ENCODE data around the gene CLDN8. TPM values are rescaled to one million over a fixed set of nuclear protein-coding genes. Genes with fewer than 3 reads are reported as not detected.

Gene CLDN8
- total RNA-seq, 1 experiment from 2014 or later = not detected

- no peaks in the 10 kb centered on the region for H3K9me3 ChIP-seq (ENCODE audit: control insufficient read depth, insufficient read depth, low read depth, low read length)
- H3K27me3 ChIP-seq (ENCODE audit: control insufficient read depth, insufficient read depth, low read length) = no peaks in the 10 kb centered on the region
- DNase-seq (ENCODE audit: low read depth, low spot score) = no peak
- intact Hi-C loops (cut with micrococcal nuclease; ENCODE audit: unreplicated experiment) (no loop called here), in situ Hi-C loops (cut with HindIII; ENCODE audit: low pct_unique_long_range_greater_than_20kb, low sequenced_read_pairs) (no loop called here)
- H3K27ac ChIP-seq (ENCODE audit: low read length) = no peak overlapping the region
- no peak for TF ChIP-seq TCF7L2 (IDR thresholded peaks at IDR 0.05; ENCODE audit: low read depth, low read length)
- TF ChIP-seq, protein P1, sequence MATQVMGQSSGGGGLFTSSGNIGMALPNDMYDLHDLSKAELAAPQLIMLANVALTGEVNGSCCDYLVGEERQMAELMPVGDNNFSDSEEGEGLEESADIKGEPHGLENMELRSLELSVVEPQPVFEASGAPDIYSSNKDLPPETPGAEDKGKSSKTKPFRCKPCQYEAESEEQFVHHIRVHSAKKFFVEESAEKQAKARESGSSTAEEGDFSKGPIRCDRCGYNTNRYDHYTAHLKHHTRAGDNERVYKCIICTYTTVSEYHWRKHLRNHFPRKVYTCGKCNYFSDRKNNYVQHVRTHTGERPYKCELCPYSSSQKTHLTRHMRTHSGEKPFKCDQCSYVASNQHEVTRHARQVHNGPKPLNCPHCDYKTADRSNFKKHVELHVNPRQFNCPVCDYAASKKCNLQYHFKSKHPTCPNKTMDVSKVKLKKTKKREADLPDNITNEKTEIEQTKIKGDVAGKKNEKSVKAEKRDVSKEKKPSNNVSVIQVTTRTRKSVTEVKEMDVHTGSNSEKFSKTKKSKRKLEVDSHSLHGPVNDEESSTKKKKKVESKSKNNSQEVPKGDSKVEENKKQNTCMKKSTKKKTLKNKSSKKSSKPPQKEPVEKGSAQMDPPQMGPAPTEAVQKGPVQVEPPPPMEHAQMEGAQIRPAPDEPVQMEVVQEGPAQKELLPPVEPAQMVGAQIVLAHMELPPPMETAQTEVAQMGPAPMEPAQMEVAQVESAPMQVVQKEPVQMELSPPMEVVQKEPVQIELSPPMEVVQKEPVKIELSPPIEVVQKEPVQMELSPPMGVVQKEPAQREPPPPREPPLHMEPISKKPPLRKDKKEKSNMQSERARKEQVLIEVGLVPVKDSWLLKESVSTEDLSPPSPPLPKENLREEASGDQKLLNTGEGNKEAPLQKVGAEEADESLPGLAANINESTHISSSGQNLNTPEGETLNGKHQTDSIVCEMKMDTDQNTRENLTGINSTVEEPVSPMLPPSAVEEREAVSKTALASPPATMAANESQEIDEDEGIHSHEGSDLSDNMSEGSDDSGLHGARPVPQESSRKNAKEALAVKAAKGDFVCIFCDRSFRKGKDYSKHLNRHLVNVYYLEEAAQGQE (IDR thresholded peaks at IDR 0.05; ENCODE audit: insufficient read depth in 1 of 2, low read depth in 2 of 2, low read length in 1 of 2) = no peak
- no peak for TF ChIP-seq SIN3A (IDR thresholded peaks at IDR 0.05; ENCODE audit: borderline replicate concordance, insufficient read depth, low read depth, low read length)
- no peak for TF ChIP-seq POLR2AphosphoS5 (IDR thresholded peaks at IDR 0.05; ENCODE audit: low read depth, low read length)
- TF ChIP-seq CTCF (IDR thresholded peaks at IDR 0.05) = no peak
- BruUV-seq (replicated peaks) = no TSS peak
- no peak overlapping the region for H3K4me3 ChIP-seq (ENCODE audit: low read depth in 2 of 2, low read length in 2 of 2)
- ChIA-PET CTCF (no interaction called here), POLR2A (no interaction called here)
- no peaks in the 10 kb centered on the region for H3K4me1 ChIP-seq (ENCODE audit: control insufficient read depth, insufficient read depth, low read length)
- no peaks in the 10 kb centered on the region for H3K36me3 ChIP-seq (ENCODE audit: control insufficient read depth, insufficient read depth, low read length)
- ATAC-seq = no peak
Observed at GRCh38 chr21:30245061-30245460, 29.2 kb upstream of the CLDN8 start.

- no peak overlapping the region for H3K4me3 ChIP-seq (ENCODE audit: low read depth in 2 of 2, low read length in 2 of 2)
- ATAC-seq (no peak), DNase-seq (ENCODE audit: low read depth, low spot score) (no peak)
- H3K9me3 ChIP-seq (ENCODE audit: control insufficient read depth, insufficient read depth, low read depth, low read length) = no peaks in the 10 kb centered on the region
- H3K27ac ChIP-seq (ENCODE audit: low read length) = no peak overlapping the region
- no peaks in the 10 kb centered on the region for H3K27me3 ChIP-seq (ENCODE audit: control insufficient read depth, insufficient read depth, low read length)
- ChIA-PET POLR2A (no interaction called here), CTCF (no interaction called here)
- intact Hi-C loops (cut with micrococcal nuclease; ENCODE audit: unreplicated experiment) (no loop called here), in situ Hi-C loops (cut with HindIII; ENCODE audit: low pct_unique_long_range_greater_than_20kb, low sequenced_read_pairs) (no loop called here)
- BruUV-seq (replicated peaks) = no TSS peak
- no peaks in the 10 kb centered on the region for H3K4me1 ChIP-seq (ENCODE audit: control insufficient read depth, insufficient read depth, low read length)
- H3K36me3 ChIP-seq (ENCODE audit: control insufficient read depth, insufficient read depth, low read length) = no peaks in the 10 kb centered on the region
- TF ChIP-seq, protein P1 (IDR thresholded peaks at IDR 0.05; ENCODE audit: insufficient read depth in 1 of 2, low read depth in 2 of 2, low read length in 1 of 2) = no peak
- TF ChIP-seq CTCF (IDR thresholded peaks at IDR 0.05) (no peak), TCF7L2 (IDR thresholded peaks at IDR 0.05; ENCODE audit: low read depth, low read length) (no peak), POLR2AphosphoS5 (IDR thresholded peaks at IDR 0.05; ENCODE audit: low read depth, low read length) (no peak), SIN3A (IDR thresholded peaks at IDR 0.05; ENCODE audit: borderline replicate concordance, insufficient read depth, low read depth, low read length) (no peak)
Observed at GRCh38 chr21:30243691-30244090, 27.8 kb upstream of the CLDN8 start.

All from Panc1 (cell line).